ENCODE data around the gene VAV3. TPM values are rescaled to one million over a fixed set of nuclear protein-coding genes. Genes with fewer than 3 reads are reported as not detected.

VAV3 gene
- total RNA-seq, 1 donor from 2014 or later, result 2.6 TPM

DNA sequence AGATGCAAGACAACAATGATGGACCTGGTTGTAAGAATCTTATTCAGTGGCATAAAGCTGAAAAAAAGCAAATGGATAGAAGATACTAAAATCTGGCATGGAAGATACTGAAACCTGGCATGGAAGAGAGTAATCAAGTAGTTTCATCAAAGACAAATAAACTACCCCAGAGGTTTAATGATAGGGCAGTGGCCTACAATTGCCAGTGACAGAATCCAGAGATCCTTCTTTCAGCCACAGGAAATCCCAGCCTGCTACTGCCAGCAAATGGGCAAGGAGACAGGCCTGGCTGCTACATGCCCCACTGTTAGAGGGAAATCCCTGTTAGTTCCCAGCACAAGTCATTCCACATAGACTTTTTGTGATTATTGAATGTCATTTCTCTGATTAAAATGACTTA is 409.4 kb downstream of the VAV3 start:
- Histone ChIP-seq H3K9ac (ENCODE audit: low read length) (no peak overlapping the region), H3K4me3 (ENCODE audit: insufficient read depth, low read depth, low read length) (no peak overlapping the region), H3K36me3 (ENCODE audit: insufficient read depth, low read length) (no peaks in the 10 kb centered on the region), H3K27ac (ENCODE audit: low read depth, low read length) (no peak overlapping the region), H3K79me2 (ENCODE audit: insufficient read depth, low read length) (no peaks in the 10 kb centered on the region), H4K20me1 (ENCODE audit: insufficient read depth, low read length) (no peaks in the 10 kb centered on the region), H3K4me1 (ENCODE audit: insufficient read depth, low read length) (no peaks in the 10 kb centered on the region), H3K27me3 (ENCODE audit: insufficient read depth, low read length) (no peaks in the 10 kb centered on the region), H3K9me3 (ENCODE audit: insufficient read depth, low read depth, low read length) (no peaks in the 10 kb centered on the region), H2AFZ (ENCODE audit: low read depth, low read length) (no peak overlapping the region), H3K4me2 (ENCODE audit: low read length) (no peak overlapping the region)
- no peak overlapping the region for H3K4me3 Mint-ChIP-seq (ENCODE audit: unreplicated experiment)
- DNase-seq (ENCODE audit: low read depth), result no peak
- H3K36me3 Mint-ChIP-seq (ENCODE audit: low read depth, unreplicated experiment), result no peaks in the 10 kb centered on the region
- H3K27me3 Mint-ChIP-seq (ENCODE audit: low read depth, unreplicated experiment), result peaks cover 1% of the 10 kb centered on the region
- H3K27ac Mint-ChIP-seq (ENCODE audit: unreplicated experiment), result no peak overlapping the region
- H3K4me1 Mint-ChIP-seq (ENCODE audit: low read depth, unreplicated experiment), result no peaks in the 10 kb centered on the region
- H3K9me3 Mint-ChIP-seq (ENCODE audit: unreplicated experiment), result no peaks in the 10 kb centered on the region
- no peak for TF ChIP-seq EZH2 (IDR thresholded peaks at IDR 0.05; ENCODE audit: insufficient read depth, low read length)
- TF ChIP-seq, protein P1, sequence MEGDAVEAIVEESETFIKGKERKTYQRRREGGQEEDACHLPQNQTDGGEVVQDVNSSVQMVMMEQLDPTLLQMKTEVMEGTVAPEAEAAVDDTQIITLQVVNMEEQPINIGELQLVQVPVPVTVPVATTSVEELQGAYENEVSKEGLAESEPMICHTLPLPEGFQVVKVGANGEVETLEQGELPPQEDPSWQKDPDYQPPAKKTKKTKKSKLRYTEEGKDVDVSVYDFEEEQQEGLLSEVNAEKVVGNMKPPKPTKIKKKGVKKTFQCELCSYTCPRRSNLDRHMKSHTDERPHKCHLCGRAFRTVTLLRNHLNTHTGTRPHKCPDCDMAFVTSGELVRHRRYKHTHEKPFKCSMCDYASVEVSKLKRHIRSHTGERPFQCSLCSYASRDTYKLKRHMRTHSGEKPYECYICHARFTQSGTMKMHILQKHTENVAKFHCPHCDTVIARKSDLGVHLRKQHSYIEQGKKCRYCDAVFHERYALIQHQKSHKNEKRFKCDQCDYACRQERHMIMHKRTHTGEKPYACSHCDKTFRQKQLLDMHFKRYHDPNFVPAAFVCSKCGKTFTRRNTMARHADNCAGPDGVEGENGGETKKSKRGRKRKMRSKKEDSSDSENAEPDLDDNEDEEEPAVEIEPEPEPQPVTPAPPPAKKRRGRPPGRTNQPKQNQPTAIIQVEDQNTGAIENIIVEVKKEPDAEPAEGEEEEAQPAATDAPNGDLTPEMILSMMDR (IDR thresholded peaks at IDR 0.05; ENCODE audit: insufficient read depth, low read depth, low read length), result no peak
- no peak for FAIRE-seq

DNA sequence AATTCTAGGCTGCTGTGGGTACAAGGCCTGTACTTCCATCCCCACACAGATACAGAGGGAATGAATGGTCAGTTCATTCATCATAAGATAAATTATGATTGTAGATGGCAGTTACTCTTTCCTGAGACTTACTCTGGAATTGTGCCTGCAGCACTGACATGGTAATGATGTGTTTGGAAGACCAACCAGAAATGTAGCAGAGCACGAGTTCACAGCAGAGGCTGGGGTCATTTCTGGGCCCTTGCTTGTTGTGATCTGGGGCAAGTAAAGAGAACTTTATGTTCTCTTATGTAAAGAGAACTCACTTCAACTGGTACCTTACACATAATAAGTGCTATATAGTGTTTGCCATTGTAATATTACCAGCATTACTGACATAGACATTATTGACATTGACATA is 412.2 kb downstream of the VAV3 start:
- H3K4me3 ChIP-seq (ENCODE audit: insufficient read depth, low read depth, low read length), result no peak overlapping the region
- H3K9me3 Mint-ChIP-seq (ENCODE audit: unreplicated experiment), result no peaks in the 10 kb centered on the region
- H3K27ac ChIP-seq (ENCODE audit: low read depth, low read length), result no peak overlapping the region
- H4K20me1 ChIP-seq (ENCODE audit: insufficient read depth, low read length), result no peaks in the 10 kb centered on the region
- H3K4me1 ChIP-seq (ENCODE audit: insufficient read depth, low read length), result no peaks in the 10 kb centered on the region
- FAIRE-seq (no peak), DNase-seq (ENCODE audit: low read depth) (no peak)
- no peaks in the 10 kb centered on the region for H3K79me2 ChIP-seq (ENCODE audit: insufficient read depth, low read length)
- no peak overlapping the region for H3K4me2 ChIP-seq (ENCODE audit: low read length)
- no peak overlapping the region for H3K27ac Mint-ChIP-seq (ENCODE audit: unreplicated experiment)
- H2AFZ ChIP-seq (ENCODE audit: low read depth, low read length), result no peak overlapping the region
- no peaks in the 10 kb centered on the region for H3K9me3 ChIP-seq (ENCODE audit: insufficient read depth, low read depth, low read length)
- H3K36me3 ChIP-seq (ENCODE audit: insufficient read depth, low read length), result no peaks in the 10 kb centered on the region
- H3K9ac ChIP-seq (ENCODE audit: low read length), result no peak overlapping the region
- no peaks in the 10 kb centered on the region for H3K4me1 Mint-ChIP-seq (ENCODE audit: low read depth, unreplicated experiment)
- no peak overlapping the region for H3K4me3 Mint-ChIP-seq (ENCODE audit: unreplicated experiment)
- peaks cover 1% of the 10 kb centered on the region for H3K27me3 Mint-ChIP-seq (ENCODE audit: low read depth, unreplicated experiment)
- H3K36me3 Mint-ChIP-seq (ENCODE audit: low read depth, unreplicated experiment), result no peaks in the 10 kb centered on the region
- H3K27me3 ChIP-seq (ENCODE audit: insufficient read depth, low read length), result no peaks in the 10 kb centered on the region
- TF ChIP-seq EZH2 (IDR thresholded peaks at IDR 0.05; ENCODE audit: insufficient read depth, low read length), result no peak
- TF ChIP-seq, protein P1 (IDR thresholded peaks at IDR 0.05; ENCODE audit: insufficient read depth, low read depth, low read length), result no peak

DNA sequence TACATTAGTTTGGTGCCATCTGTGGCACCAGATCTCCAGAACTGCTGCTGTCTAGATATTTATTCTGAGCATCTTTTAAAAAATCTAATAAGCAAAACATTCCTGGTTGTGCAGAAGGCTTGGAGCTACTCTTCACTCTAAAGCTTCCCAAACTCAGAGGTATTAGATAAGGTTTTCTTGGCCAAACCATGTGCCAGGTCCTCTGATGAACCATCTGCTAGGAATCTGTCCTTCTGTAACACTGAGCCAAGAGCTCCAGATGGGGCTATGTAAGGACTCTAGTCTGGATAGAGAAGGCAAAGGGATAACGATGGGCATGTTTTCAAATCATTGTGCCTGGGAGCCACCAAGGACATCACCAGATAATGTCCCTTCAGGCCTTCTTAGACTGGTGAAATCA is 413.5 kb downstream of the VAV3 start:
- Histone ChIP-seq H3K79me2 (ENCODE audit: insufficient read depth, low read length) (no peaks in the 10 kb centered on the region), H3K4me2 (ENCODE audit: low read length) (no peak overlapping the region), H3K4me3 (ENCODE audit: insufficient read depth, low read depth, low read length) (no peak overlapping the region), H3K4me1 (ENCODE audit: insufficient read depth, low read length) (no peaks in the 10 kb centered on the region), H4K20me1 (ENCODE audit: insufficient read depth, low read length) (no peaks in the 10 kb centered on the region), H3K9ac (ENCODE audit: low read length) (no peak overlapping the region), H3K9me3 (ENCODE audit: insufficient read depth, low read depth, low read length) (peaks cover 4% of the 10 kb centered on the region), H2AFZ (ENCODE audit: low read depth, low read length) (no peak overlapping the region), H3K36me3 (ENCODE audit: insufficient read depth, low read length) (no peaks in the 10 kb centered on the region), H3K27me3 (ENCODE audit: insufficient read depth, low read length) (no peaks in the 10 kb centered on the region), H3K27ac (ENCODE audit: low read depth, low read length) (no peak overlapping the region)
- no peak overlapping the region for H3K27ac Mint-ChIP-seq (ENCODE audit: unreplicated experiment)
- FAIRE-seq (no peak), DNase-seq (ENCODE audit: low read depth) (peak; percentile 32)
- TF ChIP-seq, protein P1 (IDR thresholded peaks at IDR 0.05; ENCODE audit: insufficient read depth, low read depth, low read length), result no peak
- TF ChIP-seq EZH2 (IDR thresholded peaks at IDR 0.05; ENCODE audit: insufficient read depth, low read length), result no peak
- H3K27me3 Mint-ChIP-seq (ENCODE audit: low read depth, unreplicated experiment), result peaks cover 1% of the 10 kb centered on the region
- H3K9me3 Mint-ChIP-seq (ENCODE audit: unreplicated experiment), result no peaks in the 10 kb centered on the region
- no peaks in the 10 kb centered on the region for H3K36me3 Mint-ChIP-seq (ENCODE audit: low read depth, unreplicated experiment)
- H3K4me1 Mint-ChIP-seq (ENCODE audit: low read depth, unreplicated experiment), result no peaks in the 10 kb centered on the region
- H3K4me3 Mint-ChIP-seq (ENCODE audit: unreplicated experiment), result no peak overlapping the region

Data from astrocyte (in vitro differentiated cells and primary cell).